Measurements from ENCODE around the gene CHKB.
A peak's percentile ranks its signal among the peaks of the same experiment; 100 is the strongest.

GRCh38 chr22:50529897-50530579, 52.6 kb downstream of the CHKB start, which contains the start of gene TYMP:
- TF ChIP-seq CTCF (IDR thresholded peaks at IDR 0.05), result no peak
- peak; percentile 23 to 71 for TF ChIP-seq POLR2A (IDR thresholded peaks at IDR 0.05)
